Skin of body (tissue), 2 donors: ENCODE results near the gene HDGFL3. TPM values are rescaled to one million over a fixed set of nuclear protein-coding genes. Genes with fewer than 3 reads are reported as not detected.
"Not testable (repeated sequence)": the region's sequence is repeated elsewhere in the genome, so short reads cannot be mapped to it uniquely, and the experiment has no call there.

Experiments
- DNase-seq: peaks from one replicate; lab custom pipeline; 2025; lab: John Stamatoyannopoulos, UW
- total RNA-seq: library from RNA; depleted of rRNA; stranded (reverse); fragments of >200 nt; gene quantifications from one replicate; pipeline ENCODE4 v1.2.3, GENCODE V29; 2014

HDGFL3 gene
- total RNA-seq, 1 donor from 2014 or later, result 11.7 TPM

GRCh38 chr15:83104141-83104540 is 103.5 kb downstream of the HDGFL3 start:
- no peak for DNase-seq

- no peak for DNase-seq
These were observed 105.3 kb downstream of the HDGFL3 start for GRCh38 chr15:83102346-83102745.

GRCh38 chr15:83100097-83100646 is 107.5 kb downstream of the HDGFL3 start:
- no peak for DNase-seq

GRCh38 chr15:83099290-83099689 is 108.3 kb downstream of the HDGFL3 start:
- DNase-seq, result no peak

- no peak for DNase-seq
These were observed 109.5 kb downstream of the HDGFL3 start for GRCh38 chr15:83098079-83098478.

- DNase-seq, result no peak
These were observed 113.0 kb downstream of the HDGFL3 start for GRCh38 chr15:83094583-83094982.

- peak; percentile 13 for DNase-seq
These were observed 115.2 kb downstream of the HDGFL3 start for GRCh38 chr15:83092309-83092976.

- DNase-seq, result not testable (repeated sequence)
These were observed 115.7 kb downstream of the HDGFL3 start for GRCh38 chr15:83091965-83092308.

- DNase-seq, result no peak
These were observed 117.2 kb downstream of the HDGFL3 start for GRCh38 chr15:83090465-83090864.

GRCh38 chr15:83088876-83089275 is 118.7 kb downstream of the HDGFL3 start:
- DNase-seq, result no peak

GRCh38 chr15:83087576-83087975 is 120.0 kb downstream of the HDGFL3 start:
- no peak for DNase-seq

GRCh38 chr15:83085864-83086552 is 121.6 kb downstream of the HDGFL3 start:
- DNase-seq, result not testable (repeated sequence)

GRCh38 chr15:83085461-83085860 is 122.2 kb downstream of the HDGFL3 start:
- not testable (repeated sequence) for DNase-seq

- no peak for DNase-seq
These were observed 124.8 kb downstream of the HDGFL3 start for GRCh38 chr15:83082730-83083386.

- DNase-seq, result no peak
These were observed 126.2 kb downstream of the HDGFL3 start for GRCh38 chr15:83081256-83082014.

- no peak for DNase-seq
These were observed 128.9 kb downstream of the HDGFL3 start for GRCh38 chr15:83078712-83079111.

Other genes starting within 250 kb of the HDGFL3 start
- gene RAMAC, start 221.6 kb downstream of the HDGFL3 start, total RNA-seq, result 32.2 TPM
- 11.7 TPM for gene C15orf40, start 196.2 kb downstream of the HDGFL3 start, total RNA-seq
- 56.2 TPM for gene BTBD1, start 140.6 kb downstream of the HDGFL3 start, total RNA-seq
- 4.5 TPM for gene TM6SF1, start 100.2 kb downstream of the HDGFL3 start, total RNA-seq
- 9.2 TPM for gene BNC1, start 76.8 kb upstream of the HDGFL3 start, total RNA-seq
- 9.5 TPM for gene SH3GL3, start 239.5 kb upstream of the HDGFL3 start, total RNA-seq